GM19043 (cell line): ENCODE results near the gene IFT27.
A peak's percentile ranks its signal among the peaks of the same experiment; 100 is the strongest.

ENCODE experiments used
- ATAC-seq: cut with Tn5 transposase; IDR thresholded peaks from one replicate; pipeline ENCODE4 v1.9.1; 2021; ENCODE audit warnings: low read depth; ENCODE audit not compliant: unreplicated experiment

Gene IFT27, protein sequence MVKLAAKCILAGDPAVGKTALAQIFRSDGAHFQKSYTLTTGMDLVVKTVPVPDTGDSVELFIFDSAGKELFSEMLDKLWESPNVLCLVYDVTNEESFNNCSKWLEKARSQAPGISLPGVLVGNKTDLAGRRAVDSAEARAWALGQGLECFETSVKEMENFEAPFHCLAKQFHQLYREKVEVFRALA

DNA sequence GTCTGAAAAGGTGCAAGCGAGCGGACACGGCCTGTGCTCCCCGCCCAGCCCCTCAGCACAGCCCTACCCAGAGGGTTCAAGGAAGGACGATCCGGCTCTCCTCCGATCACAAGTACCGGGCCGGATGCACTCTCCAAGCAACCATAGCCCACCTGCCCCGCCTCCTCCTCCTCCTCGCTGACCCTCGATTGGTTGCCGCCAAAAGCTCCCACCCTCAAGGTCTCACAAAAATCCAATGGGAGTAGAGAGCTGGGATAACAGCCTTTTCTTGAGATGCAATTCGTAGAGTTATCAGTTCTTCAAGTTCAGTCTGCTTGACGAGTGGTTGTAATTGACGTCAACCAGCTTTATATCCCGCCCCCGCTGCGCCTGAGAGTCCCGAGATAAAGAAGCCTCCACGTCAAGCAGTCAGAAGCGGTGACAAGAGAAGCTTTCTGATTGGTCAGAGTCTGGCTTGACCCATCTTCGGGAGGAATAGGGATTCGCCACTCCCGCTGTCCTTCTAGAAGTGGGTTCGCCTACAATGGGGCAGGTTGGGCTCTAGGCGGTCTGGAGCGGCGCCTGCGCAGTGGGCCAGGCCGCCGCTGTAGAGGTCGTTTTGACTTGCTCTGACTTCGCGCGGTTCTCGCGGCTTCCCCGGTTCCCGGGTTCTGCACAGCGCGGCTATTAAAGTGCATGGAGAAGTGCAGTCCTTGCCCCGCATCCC lies at the start of gene IFT27:
Gene IFT27 (minus strand): TSS at position 156 of the 706 bp plus-strand sequence. CDS start 412 bp downstream, outside the sequence.
- peak; percentile 88 for ATAC-seq

DNA sequence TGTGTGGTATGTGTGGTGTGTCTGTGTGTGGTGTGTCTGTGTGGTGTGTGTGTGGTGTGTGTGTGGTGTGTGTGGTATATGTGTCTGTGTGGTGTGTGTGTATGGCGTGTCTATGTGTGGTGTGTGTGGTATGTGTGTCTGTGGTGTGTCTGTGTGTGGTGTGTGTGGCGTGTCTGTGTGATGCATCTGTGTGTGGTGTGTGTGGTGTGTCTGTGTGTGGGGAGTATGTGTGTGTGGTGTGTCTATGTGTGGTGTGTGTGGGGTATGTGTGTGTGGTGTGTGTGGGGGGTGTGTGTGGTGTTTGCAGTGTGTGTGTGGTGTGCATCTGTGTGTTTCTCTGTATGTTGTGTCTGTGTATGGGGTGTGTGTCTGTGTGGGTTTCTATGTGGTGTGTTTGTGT lies 48.7 kb upstream of the IFT27 start:
- ATAC-seq, result no peak

DNA sequence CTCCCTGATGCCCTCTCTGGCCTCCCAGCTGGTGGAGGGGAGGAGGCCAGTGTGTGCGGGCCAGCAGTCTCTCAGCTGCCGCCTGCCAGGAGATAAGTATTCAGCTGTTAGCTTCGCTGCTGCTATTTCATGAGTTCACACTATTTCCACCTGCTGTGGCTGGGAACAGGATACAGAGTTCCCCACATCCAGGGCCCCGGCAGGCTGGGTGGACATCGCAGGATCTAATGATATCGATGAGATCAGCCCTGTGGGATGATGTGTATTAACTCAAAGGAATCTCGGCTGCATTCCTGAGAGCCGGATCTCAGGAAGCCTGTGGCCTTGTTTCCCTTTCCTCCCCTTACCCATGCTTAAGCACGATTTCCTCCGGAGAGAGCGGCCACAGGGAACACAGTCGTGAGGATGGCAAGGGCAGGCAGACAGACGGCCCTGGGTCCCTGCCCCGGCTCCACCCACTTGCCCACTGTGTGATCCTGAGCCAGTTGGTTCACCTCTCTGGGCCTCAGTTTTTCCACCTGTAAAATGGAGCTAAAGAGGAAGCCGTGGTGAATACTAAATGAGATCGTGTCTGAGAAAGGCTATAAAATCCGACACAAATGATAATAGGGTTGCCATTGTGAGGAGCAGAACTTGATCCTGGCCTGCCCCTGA lies 47.4 kb upstream of the IFT27 start:
- ATAC-seq, result no peak

DNA sequence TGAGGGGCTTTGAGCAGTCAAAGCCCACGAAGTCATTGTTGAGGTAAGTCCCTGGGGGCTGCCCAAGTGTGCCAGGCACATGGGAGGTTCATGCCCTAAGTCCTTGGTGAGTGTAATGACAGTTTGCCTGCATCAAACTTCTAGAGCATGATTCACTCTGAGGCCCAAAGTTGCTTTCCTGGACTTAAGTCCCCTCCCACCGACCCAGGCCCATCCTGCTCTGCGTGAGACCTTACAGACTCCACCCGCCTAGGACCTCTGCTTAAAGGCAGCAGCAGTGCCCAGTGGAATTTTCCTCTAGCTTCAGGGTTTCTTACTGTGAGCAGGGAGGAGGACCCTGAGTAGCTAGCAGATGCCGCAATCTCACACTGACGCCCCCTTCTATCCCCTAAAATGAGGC lies 46.7 kb upstream of the IFT27 start:
- ATAC-seq, result no peak

DNA sequence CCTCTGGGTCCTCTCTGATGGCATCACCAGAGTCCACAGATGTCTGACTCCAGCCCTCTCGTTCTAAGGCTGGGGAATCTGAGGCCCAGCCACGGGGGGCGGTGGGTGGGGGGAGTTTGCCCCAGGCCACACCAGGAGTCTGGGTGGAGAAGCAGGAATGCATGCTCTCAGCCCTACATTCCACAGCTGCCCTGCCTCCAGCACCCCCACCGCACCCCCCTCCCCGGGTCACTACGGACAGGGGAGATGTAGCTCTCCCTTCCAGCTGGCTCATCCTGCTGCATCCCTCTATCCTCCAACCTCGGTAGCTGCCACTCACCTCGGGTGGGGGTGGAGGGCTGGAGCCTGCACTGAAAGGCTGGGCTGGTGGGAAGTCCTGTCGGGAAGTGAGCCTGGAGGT lies 43.2 kb upstream of the IFT27 start:
- ATAC-seq, result no peak

DNA sequence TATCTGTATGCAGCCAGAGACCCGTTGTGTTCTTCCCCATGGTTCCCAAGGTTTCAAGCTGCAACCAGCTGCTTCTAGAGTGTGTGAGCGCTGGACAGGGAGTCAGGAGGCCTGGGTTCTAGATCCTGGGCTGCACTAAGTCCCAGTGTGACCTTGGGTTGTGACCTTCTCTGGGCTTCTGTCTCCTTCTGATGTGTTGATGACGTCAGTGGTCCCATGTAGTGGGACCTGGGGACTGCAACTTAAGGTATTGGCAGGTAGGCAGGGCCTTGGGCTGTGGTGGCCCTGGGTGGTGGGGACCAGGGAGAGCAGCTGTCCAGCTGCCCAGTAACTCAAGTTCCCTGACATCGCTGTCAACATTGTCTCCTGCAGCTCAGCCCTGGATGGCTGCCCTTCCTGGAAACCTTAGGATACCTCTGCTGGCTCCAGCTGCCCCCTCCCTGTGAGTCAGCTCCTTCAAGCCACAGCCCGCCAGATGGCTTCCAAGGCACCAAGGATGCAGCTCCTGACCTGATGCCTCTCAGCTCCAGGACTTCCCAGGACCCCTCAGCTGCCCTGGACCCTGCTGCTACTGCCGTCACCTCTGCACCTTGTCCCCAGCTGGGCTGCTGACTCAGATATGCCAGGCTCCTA lies 42.2 kb upstream of the IFT27 start:
- ATAC-seq, result no peak

DNA sequence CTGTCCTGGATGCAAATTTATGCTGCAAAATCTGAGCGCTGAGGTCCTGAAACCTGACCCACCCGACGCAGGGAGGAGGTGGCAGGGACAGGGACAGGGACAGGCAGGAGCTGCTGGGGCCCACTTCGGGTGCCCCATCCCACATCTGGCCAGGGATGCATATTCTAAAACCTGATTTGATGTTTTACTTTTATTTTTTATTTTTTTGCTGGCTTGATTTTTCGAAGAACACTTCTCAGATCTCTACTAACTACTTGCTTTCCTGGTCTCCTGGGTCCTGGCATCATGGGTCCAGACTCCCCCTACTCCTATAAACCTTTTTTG lies 41.6 kb upstream of the IFT27 start:
- no peak for ATAC-seq

DNA sequence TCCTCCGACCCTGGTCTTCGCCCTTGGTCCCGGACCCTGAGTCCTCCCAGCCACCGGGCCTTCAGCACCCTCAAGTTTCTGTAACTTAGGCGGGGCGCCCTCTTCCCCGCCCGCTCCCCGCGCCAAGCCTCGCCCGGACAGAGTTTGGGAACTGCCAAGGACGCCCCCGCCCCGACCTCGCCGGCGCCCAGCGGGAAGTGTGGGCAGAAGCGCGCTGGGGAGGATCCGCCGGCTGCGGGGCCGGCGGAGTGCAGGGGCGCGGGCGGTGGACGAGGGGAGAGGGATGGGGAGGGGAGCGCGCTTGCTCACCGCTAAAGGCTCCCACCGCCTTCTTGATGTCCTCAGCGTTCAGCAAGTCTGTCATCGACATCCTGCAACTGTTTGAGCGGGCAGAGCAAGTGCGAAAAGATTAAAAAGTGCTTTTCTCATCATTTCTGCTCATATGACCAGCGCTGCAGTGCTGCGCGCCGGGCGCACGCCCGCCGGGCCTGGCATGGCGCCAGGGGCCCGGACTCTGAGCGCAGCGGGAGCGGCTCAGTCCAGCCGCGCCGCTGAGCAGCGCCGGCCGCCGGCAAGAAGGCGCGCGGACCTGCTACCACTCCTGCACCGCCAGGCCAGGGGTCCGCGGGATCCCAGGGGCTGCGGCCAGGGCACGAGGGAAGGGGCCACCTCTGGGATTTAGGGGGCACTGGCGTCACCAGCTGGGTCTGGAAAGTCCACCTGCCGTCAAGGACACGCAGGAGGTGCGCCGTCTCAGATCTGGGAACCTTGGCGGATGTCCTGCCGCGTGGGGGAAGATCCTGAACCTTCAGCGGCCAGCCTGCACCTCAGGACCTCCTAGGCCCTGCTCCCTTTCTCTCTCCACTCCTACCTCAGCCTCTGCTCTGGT lies 41.0 kb upstream of the IFT27 start, which contains the start of gene PVALB:
Gene PVALB (minus strand): TSS at position 400 of the 889 bp plus-strand sequence. CDS start 30 bp downstream, at position 370.
- ATAC-seq, result no peak

DNA sequence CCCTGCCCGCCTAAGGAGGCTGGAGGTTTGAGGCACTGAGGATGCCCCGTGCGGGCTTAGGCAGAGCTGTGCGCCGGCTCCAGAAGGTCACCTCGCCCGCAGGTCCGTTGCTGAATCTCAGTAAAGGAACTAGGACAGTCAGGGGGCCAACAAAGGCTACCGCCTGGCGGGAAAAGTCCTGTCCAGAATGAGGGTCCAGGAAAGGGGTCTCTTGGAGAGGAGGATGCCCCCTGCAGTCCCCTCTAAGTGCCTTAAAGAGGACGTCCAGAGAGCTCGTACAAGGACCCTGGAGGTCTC lies 40.4 kb upstream of the IFT27 start:
- no peak for ATAC-seq

DNA sequence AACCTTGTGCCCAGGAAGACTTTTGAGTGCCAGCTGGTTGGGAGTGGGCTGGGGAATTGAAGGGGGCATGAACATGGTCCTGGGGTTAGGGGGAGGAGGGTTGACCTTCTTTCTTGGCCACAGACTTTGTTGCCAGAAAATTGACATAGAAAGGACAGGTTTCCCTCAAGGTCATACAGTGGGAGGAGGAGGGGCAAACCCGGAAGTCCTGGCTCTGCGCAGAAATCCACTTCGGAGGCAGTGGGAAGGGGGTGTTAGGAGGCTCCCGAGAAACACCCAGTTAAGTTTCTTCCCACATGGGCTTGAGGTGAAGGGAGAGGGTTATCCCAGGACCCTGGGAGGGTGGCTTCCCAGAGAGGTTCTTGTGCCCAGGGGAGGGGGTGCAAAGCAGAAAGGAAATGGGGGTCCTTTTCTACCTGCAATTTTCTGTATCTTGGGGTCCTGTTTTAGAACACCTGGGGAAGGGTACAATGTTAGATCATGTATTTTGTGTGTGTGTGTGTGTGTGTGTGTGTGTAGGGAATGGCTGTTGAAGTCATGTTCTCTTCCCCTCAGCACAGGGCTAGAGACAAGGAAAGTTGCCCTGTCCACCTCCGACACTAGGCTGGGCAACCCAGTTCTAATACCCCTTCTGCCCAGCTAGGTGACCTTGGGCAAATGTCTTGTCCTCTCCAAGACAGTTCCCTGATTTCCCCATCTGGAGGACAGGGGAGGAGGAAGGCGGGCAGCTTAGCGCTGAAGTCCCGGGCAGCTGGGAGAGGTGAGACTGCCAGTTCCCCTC lies 39.8 kb upstream of the IFT27 start:
- ATAC-seq, result no peak

DNA sequence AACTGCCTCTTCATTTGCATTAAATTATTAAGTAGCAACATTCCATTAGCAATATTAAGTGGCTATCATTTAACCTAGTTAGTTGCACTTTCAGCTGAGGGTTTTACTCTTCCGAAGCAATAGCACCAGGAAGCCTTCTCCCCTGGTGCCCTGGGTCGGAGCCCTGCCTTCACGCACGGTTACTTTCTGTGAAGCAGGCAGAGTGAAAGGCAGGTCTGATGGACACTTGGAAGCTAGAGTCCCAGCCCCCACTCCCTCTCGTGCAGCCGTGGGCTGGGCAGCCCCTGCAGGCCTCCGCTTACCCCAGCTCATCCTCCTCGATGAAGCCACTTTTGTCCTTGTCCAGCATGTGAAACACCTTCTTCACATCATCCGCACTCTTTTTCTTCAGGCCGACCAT lies 38.9 kb upstream of the IFT27 start:
- ATAC-seq, result no peak

DNA sequence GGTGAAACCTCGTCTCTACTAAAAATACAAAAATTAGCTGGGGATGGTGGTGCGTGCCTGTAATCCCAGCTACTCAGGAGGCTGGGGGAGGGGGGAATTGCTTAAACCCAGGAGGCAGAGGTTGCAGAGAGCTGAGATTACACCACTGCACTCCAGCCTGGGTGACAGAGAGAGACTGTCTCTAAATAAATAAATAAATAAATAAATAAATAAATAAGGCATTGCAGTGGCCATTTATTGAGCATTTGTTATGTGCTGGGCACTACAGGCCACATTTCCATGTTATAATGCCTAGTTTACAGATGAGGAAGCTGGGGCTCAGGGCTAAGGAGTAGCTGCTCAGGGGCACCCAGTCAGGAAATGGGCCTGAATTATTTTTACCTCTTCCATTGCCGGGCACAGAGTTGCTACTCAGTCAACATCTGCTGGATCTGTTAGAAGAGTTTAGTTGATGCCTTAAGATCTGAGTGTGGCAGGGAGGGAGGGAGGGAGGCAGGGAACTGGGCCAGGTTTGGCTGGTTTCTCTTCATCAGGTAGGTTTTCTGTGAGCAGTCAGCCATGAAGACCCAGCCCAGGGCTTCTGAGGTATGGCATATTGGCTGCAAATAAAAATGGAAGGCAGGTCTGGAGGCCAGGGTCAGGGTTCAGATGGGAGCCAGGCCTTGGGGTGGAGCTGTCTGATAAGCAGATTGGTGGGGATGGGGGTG lies 35.3 kb upstream of the IFT27 start:
- ATAC-seq, result no peak

DNA sequence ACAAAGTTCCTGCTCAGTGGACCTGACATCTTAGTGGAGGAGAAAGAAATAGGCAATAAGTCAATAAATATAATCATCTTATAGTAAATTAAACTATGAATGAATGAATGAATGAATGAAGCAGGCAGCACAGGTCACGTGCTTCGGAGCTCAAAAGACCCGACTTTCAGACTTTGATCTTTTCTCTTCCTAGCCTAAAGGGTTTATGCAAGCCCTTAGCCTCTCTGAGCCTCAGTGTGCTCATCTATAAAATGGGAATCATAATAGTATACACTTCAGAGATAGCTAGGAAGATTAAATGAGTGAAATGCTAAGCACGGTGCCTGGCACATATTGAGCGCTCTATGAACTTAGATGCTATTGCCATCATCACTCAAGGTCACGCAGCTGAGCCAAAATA lies 33.4 kb upstream of the IFT27 start:
- ATAC-seq, result no peak

DNA sequence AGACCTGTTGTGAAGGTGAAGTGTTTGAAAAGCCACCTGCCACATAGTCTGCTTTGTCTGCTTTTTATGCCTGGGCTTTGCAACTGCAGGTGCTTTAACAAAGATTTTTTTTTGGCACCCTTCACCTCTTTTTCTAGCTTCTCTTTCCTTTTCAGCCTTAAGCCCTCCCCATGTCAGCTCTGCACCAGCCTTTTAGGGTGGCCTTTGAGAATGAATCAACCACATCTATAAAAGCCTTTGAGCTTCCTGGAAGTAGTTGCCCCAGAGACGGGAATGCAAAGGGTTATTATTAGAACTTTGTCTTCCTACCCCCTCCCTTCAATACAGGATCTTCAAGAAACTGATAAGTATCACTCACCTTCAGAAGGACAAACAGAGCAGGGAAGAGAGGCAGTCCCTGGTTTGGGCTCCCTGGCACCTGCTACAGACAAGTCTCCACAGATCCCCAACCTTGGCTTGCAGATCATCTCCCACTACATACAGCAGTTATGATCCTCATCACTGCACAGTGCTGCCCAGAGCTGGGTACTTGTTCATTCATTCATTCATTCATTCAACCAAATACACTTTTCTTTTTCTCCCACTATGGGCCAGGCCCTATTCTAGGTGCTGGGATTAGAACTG lies 32.9 kb upstream of the IFT27 start:
- no peak for ATAC-seq

DNA sequence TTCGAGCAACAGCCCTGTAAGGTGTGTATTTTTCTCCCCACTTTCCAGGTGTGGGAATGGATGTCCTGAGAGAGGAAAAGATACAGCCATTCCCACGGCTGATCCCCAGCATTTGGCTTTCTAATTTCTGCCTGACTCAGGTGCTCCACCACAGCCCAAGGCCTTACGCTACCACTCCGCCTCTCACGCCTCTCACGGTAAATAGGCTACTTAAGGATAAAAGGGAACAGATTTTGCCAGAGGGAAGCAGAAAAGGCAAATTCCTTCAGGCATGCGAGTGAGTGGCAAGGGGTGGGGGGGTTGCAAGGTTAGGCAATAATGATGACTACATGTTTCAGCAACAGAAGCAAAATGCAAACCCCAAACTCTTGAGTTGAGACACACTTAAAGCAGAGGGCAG lies 31.7 kb upstream of the IFT27 start:
- ATAC-seq, result no peak

DNA sequence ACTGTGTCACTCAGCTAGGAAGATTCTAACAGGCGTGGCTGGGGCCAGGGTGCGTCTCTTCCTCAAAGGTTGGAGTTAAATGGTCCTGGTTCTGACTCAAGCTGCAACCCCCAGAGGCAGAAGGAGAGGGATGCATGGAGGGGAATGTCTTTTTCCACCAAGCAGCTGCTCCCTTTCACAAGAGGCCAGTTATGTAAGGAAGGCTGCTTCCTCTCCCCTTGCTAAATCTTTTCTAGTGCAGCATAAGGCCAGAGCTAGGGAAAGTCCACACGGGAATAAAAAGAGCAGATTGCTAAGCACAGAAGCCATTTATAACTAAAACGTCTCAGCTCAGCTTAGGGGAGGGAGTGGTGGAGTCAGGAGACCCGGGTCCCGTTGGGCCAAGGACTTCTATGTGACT lies 30.9 kb upstream of the IFT27 start:
- no peak for ATAC-seq

DNA sequence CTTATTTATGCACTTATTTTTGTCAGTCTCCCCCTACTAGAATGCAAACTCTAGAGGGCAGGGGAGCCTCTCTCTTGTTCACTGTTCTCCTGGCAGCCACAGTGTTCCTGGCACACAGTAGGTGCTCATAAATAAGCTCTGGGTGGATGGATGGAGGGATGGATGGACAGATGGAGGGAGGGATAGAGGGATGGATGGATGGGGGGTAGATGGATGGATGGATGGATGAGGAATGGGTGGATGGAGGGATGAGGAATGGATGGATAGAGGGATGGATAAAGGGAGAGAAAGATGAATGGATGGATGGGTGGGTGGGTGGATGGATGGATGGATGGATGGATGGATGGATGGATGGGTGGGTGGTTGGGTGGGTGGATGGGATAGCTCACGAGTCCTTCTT lies 27.4 kb upstream of the IFT27 start:
- ATAC-seq, result no peak

DNA sequence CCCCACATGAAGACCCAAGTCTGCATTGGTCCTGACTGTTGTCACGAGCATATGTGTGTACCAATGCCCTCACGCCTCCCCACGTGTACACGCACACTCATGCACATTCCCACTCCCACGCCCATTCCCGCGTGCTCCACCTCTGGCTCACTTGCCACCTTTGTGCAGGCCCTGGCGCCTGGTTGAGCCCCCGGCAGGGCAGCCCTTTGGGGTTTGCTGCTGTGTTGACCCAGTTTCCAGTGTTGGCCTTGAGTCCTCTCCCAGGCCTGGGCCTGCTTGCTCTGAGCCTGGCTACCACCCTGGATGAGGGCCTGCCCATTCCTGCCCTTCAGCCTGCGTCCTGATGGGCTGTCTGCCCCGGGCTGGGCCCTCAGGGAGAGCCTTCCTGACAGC lies 22.8 kb upstream of the IFT27 start:
- ATAC-seq, result no peak
